MM.1S (cell line): ENCODE measurements around the gene DHX30.
"Not testable (repeated sequence)": the region's sequence is repeated elsewhere in the genome, so short reads cannot be mapped to it uniquely, and the experiment has no call there.

Experiments used
- DNase-seq: peaks from one replicate; pipeline ENCODE4 v3.0.0-alpha.2; 2015
- H2AFZ ChIP-seq: fragments of 300-600 bp; sonication (generic); 2 replicates; pipeline ENCODE4 v1.6.0; 2016; ENCODE audit warnings: antibody characterized with exemption, low read length
- H3F3A ChIP-seq: fragments of 300-600 bp; sonication (generic); 2 replicates; pipeline ENCODE4 v1.6.1; 2016; ENCODE audit warnings: mild to moderate bottlenecking, antibody characterized with exemption, low read length, moderate library complexity, mixed read lengths; ENCODE audit not compliant: insufficient read depth
- H3K27ac ChIP-seq: fragments of 300-600 bp; sonication (generic); 2 replicates; pipeline ENCODE4 v1.5.1; 2016; ENCODE audit warnings: mild to moderate bottlenecking, low read length
- H3K27me3 ChIP-seq: fragments of 300-600 bp; sonication (generic); replicated peaks from 2 replicates; pipeline ENCODE4 v1.6.0; 2016; ENCODE audit warnings: low read length; ENCODE audit not compliant: insufficient read depth
- H3K36me3 ChIP-seq: fragments of 300-600 bp; sonication (generic); replicated peaks from 2 replicates; pipeline ENCODE4 v1.6.1; 2016; ENCODE audit warnings: mild to moderate bottlenecking, low read length, mixed read lengths; ENCODE audit not compliant: insufficient read depth
- H3K4me1 ChIP-seq: fragments of 300-600 bp; sonication (generic); 2 replicates; pipeline ENCODE4 v1.6.1; 2016; ENCODE audit warnings: low read length, mixed read lengths
- H3K4me2 ChIP-seq: fragments of 300-600 bp; sonication (generic); 2 replicates; pipeline ENCODE4 v1.6.0; 2016; ENCODE audit warnings: low read depth, low read length
- H3K4me3 ChIP-seq: fragments of 300-600 bp; sonication (generic); 2 replicates; pipeline ENCODE4 v1.5.1; 2016; ENCODE audit warnings: low read length, mixed read lengths
- H3K79me2 ChIP-seq: fragments of 300-600 bp; sonication (generic); 2 replicates; pipeline ENCODE4 v1.6.1; 2016; ENCODE audit warnings: mixed run types, low read length, mixed read lengths
- H3K9ac ChIP-seq: fragments of 300-600 bp; sonication (generic); 2 replicates; pipeline ENCODE4 v1.6.1; 2016; ENCODE audit warnings: low read length, mixed read lengths
- H3K9me2 ChIP-seq: fragments of 300-600 bp; sonication (generic); replicated peaks from 2 replicates; pipeline ENCODE4 v1.6.1; 2016; ENCODE audit warnings: mild to moderate bottlenecking, low read length, mixed read lengths; ENCODE audit not compliant: insufficient read depth
- H3K9me3 ChIP-seq: fragments of 300-600 bp; sonication (generic); replicated peaks from 2 replicates; pipeline ENCODE4 v1.6.1; 2016; ENCODE audit warnings: mild to moderate bottlenecking, low read length, mixed read lengths; ENCODE audit not compliant: insufficient read depth
- H4K20me1 ChIP-seq: fragments of 300-600 bp; sonication (generic); 2 replicates; pipeline ENCODE4 v1.6.1; 2016; ENCODE audit warnings: mild to moderate bottlenecking, low read length, moderate library complexity, mixed read lengths; ENCODE audit not compliant: insufficient read depth
- EZH2 ChIP-seq: fragments of 300-600 bp; sonication (generic); optimal IDR thresholded peaks from 2 replicates; pipeline ENCODE3; 2017; ENCODE audit warnings: low read depth, mild to moderate bottlenecking, antibody characterized with exemption, low read length, mixed read lengths
- EZH2phosphoT487 ChIP-seq: fragments of 300-600 bp; sonication (generic); IDR thresholded peaks from 2 replicates; pipeline ENCODE4 v1.6.1; 2018; ENCODE audit warnings: antibody characterized with exemption, low read length
- TF ChIP-seq, protein P1 (sequence below): fragments of 300-600 bp; sonication (generic); IDR thresholded peaks from 2 replicates; pipeline ENCODE4 v1.5.1; 2016; ENCODE audit warnings: antibody characterized with exemption, low read length, mixed read lengths

The DHX30 gene

DNA sequence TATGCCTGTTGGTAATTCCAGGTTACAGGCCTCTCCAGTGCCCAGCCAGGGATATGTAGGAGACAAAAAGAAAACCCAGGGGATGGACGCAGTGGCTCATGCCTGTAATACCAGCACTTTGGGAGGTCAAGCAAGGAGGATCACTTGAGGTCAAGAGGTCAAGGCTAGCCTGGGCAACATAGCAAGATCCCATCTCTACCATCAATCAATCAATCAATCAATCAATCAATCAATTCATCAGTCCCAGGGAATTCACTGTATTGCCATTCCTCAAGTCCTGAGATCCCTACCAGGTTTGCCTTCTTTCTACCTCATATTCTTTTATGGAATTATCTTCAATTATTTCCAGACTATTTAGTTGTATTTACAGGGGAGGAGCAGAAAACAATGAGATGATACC lies 82.2 kb downstream of the DHX30 start:
- no peaks in the 10 kb centered on the region; the same call in 1 of the 2 replicates for H3K36me3 ChIP-seq
- H3K4me2 ChIP-seq, result no peak overlapping the region
- H3F3A ChIP-seq, result peaks cover 4% of the 10 kb centered on the region; the same call in 1 of the 2 replicates
- H3K27me3 ChIP-seq, result no peaks in the 10 kb centered on the region
- no peaks in the 10 kb centered on the region for H4K20me1 ChIP-seq
- H3K9me2 ChIP-seq, result no peaks in the 10 kb centered on the region
- TF ChIP-seq EZH2 (no peak), EZH2phosphoT487 (no peak)
- TF ChIP-seq, protein P1, sequence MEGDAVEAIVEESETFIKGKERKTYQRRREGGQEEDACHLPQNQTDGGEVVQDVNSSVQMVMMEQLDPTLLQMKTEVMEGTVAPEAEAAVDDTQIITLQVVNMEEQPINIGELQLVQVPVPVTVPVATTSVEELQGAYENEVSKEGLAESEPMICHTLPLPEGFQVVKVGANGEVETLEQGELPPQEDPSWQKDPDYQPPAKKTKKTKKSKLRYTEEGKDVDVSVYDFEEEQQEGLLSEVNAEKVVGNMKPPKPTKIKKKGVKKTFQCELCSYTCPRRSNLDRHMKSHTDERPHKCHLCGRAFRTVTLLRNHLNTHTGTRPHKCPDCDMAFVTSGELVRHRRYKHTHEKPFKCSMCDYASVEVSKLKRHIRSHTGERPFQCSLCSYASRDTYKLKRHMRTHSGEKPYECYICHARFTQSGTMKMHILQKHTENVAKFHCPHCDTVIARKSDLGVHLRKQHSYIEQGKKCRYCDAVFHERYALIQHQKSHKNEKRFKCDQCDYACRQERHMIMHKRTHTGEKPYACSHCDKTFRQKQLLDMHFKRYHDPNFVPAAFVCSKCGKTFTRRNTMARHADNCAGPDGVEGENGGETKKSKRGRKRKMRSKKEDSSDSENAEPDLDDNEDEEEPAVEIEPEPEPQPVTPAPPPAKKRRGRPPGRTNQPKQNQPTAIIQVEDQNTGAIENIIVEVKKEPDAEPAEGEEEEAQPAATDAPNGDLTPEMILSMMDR, result no peak
- H3K9me3 ChIP-seq, result no peaks in the 10 kb centered on the region
- no peak for DNase-seq
- no peak overlapping the region for H3K4me3 ChIP-seq
- H3K4me1 ChIP-seq, result no peaks in the 10 kb centered on the region
- no peak overlapping the region for H2AFZ ChIP-seq
- H3K27ac ChIP-seq, result no peak overlapping the region
- H3K79me2 ChIP-seq, result no peaks in the 10 kb centered on the region
- H3K9ac ChIP-seq, result no peak overlapping the region

GRCh38 chr3:47887991-47888390 lies 85.1 kb downstream of the DHX30 start:
- H3K36me3 ChIP-seq, H3K27me3 ChIP-seq, H3K9ac ChIP-seq, H3K9me3 ChIP-seq, H3K4me3 ChIP-seq, H3K27ac ChIP-seq, H2AFZ ChIP-seq, DNase-seq, H3K4me2 ChIP-seq, H3K4me1 ChIP-seq, H3F3A ChIP-seq, H4K20me1 ChIP-seq, H3K79me2 ChIP-seq, H3K9me2 ChIP-seq: not testable (repeated sequence)

DNA sequence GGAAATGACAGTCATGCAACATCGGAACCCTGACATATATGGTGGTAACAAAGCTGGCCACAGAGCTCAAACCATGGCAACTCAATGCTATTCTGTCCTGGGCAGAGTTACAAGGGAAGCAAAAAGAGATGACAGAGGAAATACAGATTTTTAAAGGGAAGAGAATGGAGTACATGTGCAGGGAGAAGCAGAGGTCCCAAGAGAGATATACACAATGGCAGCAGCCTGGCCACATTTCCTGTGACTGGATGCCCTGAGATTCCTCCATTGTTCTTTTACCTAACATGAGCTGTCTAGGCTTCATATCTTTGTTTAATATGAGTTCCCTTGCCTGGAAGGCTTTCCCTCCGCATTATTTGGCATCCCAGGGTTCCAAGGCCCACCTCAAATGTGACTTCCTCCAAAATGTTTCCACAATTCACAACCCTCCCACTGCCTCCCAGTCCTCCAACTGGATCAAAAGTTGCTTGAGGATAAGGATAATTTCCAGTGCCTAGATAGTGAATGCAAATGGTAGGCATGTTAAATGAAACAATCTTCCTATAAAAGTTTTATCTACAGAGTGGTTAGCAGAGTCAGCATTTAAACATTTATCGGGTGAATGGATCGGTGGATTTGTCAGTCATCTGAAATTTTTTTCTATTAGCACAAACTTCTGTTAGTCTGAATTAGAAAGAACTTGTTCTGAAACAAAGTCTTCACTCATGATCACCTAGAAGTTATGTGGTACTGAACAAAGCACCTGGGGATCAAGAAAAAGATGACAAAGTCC lies 86.2 kb downstream of the DHX30 start:
- Histone ChIP-seq H3K9me3 (no peaks in the 10 kb centered on the region), H3F3A (peaks cover 4% of the 10 kb centered on the region; the same call in 1 of the 2 replicates), H4K20me1 (no peaks in the 10 kb centered on the region), H3K27ac (no peak overlapping the region), H3K27me3 (no peaks in the 10 kb centered on the region), H2AFZ (no peak overlapping the region), H3K4me3 (no peak overlapping the region), H3K9ac (no peak overlapping the region), H3K36me3 (no peaks in the 10 kb centered on the region; the same call in 1 of the 2 replicates), H3K4me1 (no peaks in the 10 kb centered on the region), H3K79me2 (no peaks in the 10 kb centered on the region), H3K9me2 (no peaks in the 10 kb centered on the region), H3K4me2 (no peak overlapping the region)
- DNase-seq, result no peak
- TF ChIP-seq, protein P1, result no peak
- TF ChIP-seq EZH2, result no peak

GRCh38 chr3:47890126-47890827 lies 87.3 kb downstream of the DHX30 start:
- Histone ChIP-seq H3F3A (no peaks in the 10 kb centered on the region; the same call in 1 of the 2 replicates), H3K9me3 (no peaks in the 10 kb centered on the region), H3K4me3 (no peak overlapping the region), H3K79me2 (no peaks in the 10 kb centered on the region), H3K4me1 (no peaks in the 10 kb centered on the region), H3K36me3 (no peaks in the 10 kb centered on the region), H2AFZ (no peak overlapping the region), H3K27me3 (no peaks in the 10 kb centered on the region), H3K9ac (no peak overlapping the region), H4K20me1 (no peaks in the 10 kb centered on the region), H3K9me2 (no peaks in the 10 kb centered on the region), H3K27ac (no peak overlapping the region), H3K4me2 (no peak overlapping the region)
- TF ChIP-seq EZH2 (no peak), EZH2phosphoT487 (no peak)
- TF ChIP-seq, protein P1, result no peak
- DNase-seq, result no peak
